COR-L47 (cell line): Measurements from ENCODE around the gene GFRA1.

Experiments
- DNase-seq: peaks from one replicate; lab custom pipeline; 2025; lab: John Stamatoyannopoulos, UW

The GFRA1 gene

GRCh38 chr10:116103668-116104067 lies 169.3 kb downstream of the GFRA1 start:
- no peak for DNase-seq

GRCh38 chr10:116101616-116102315 lies 171.2 kb downstream of the GFRA1 start:
- no peak for DNase-seq

GRCh38 chr10:116100984-116101383 lies 172.0 kb downstream of the GFRA1 start:
- no peak for DNase-seq

- no peak for DNase-seq
Measured at GRCh38 chr10:116099023-116099420, 174.0 kb downstream of the GFRA1 start.

- DNase-seq, result no peak
Measured at GRCh38 chr10:116098411-116099022, 174.5 kb downstream of the GFRA1 start.

GRCh38 chr10:116097239-116097784 lies 175.7 kb downstream of the GFRA1 start:
- peak; percentile 6 for DNase-seq

GRCh38 chr10:116096526-116096925 lies 176.5 kb downstream of the GFRA1 start:
- no peak for DNase-seq

GRCh38 chr10:116094356-116094755 lies 178.7 kb downstream of the GFRA1 start:
- DNase-seq, result no peak

- DNase-seq, result no peak
Measured at GRCh38 chr10:116093031-116093430, 180.0 kb downstream of the GFRA1 start.

- no peak for DNase-seq
Measured at GRCh38 chr10:116088985-116089384, 184.0 kb downstream of the GFRA1 start.

- no peak for DNase-seq
Measured at GRCh38 chr10:116085323-116085722, 187.7 kb downstream of the GFRA1 start.

- no peak for DNase-seq
Measured at GRCh38 chr10:116084161-116084560, 188.8 kb downstream of the GFRA1 start.

GRCh38 chr10:116083226-116083762 lies 189.7 kb downstream of the GFRA1 start:
- no peak for DNase-seq

GRCh38 chr10:116082762-116083161 lies 190.2 kb downstream of the GFRA1 start:
- no peak for DNase-seq

GRCh38 chr10:116082206-116082605 lies 190.8 kb downstream of the GFRA1 start:
- no peak for DNase-seq

- DNase-seq, result no peak
Measured at GRCh38 chr10:116080553-116080952, 192.5 kb downstream of the GFRA1 start.

GRCh38 chr10:116079355-116079754 lies 193.7 kb downstream of the GFRA1 start:
- DNase-seq, result no peak

- DNase-seq, result no peak
Measured at GRCh38 chr10:116076621-116077020, 196.4 kb downstream of the GFRA1 start.

GRCh38 chr10:116073510-116073909 lies 199.5 kb downstream of the GFRA1 start:
- no peak for DNase-seq

- no peak for DNase-seq
Measured at GRCh38 chr10:116073001-116073400, 200.0 kb downstream of the GFRA1 start.

GRCh38 chr10:116071453-116072148 lies 201.4 kb downstream of the GFRA1 start:
- no peak for DNase-seq

- no peak for DNase-seq
Measured at GRCh38 chr10:116070743-116071320, 202.2 kb downstream of the GFRA1 start.
